C4-2B (cell line): ENCODE measurements around the gene SLIT3.

Experiments used
- H3K27ac ChIP-seq: fragments of 450-650 bp; 2 replicates; pipeline ENCODE4 v1.5.1; 2017
- ZFX ChIP-seq: fragments of 450-650 bp; IDR thresholded peaks from 2 replicates; pipeline ENCODE4 v1.6.1; 2017
- TF ChIP-seq, protein P1 (sequence below): fragments of 450-650 bp; conservative IDR thresholded peaks from 2 replicates; pipeline ENCODE4 v1.5.1; 2017; ENCODE audit warnings: mild to moderate bottlenecking

SLIT3 gene

DNA sequence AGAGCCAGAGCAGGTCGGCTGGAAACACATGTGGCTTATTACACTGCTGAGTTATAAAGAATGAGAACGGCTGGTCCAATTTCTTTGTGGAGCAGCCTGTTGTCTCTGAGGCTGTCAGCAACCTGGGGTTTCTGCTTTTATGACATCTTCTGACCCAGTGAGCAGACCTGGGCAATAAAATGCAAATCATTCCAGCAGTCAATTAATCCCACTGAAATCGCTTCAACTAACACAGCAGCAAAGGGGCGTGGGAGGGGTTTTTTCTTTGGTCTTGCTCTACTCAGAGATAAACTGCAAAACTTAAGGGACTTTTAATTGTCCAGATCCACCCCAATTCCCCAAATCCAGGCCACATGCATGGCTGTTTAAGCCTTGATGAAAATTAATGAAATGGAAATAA lies 215.7 kb downstream of the SLIT3 start:
- no peak overlapping the region for H3K27ac ChIP-seq
- TF ChIP-seq ZFX: no peak
- TF ChIP-seq, protein P1, sequence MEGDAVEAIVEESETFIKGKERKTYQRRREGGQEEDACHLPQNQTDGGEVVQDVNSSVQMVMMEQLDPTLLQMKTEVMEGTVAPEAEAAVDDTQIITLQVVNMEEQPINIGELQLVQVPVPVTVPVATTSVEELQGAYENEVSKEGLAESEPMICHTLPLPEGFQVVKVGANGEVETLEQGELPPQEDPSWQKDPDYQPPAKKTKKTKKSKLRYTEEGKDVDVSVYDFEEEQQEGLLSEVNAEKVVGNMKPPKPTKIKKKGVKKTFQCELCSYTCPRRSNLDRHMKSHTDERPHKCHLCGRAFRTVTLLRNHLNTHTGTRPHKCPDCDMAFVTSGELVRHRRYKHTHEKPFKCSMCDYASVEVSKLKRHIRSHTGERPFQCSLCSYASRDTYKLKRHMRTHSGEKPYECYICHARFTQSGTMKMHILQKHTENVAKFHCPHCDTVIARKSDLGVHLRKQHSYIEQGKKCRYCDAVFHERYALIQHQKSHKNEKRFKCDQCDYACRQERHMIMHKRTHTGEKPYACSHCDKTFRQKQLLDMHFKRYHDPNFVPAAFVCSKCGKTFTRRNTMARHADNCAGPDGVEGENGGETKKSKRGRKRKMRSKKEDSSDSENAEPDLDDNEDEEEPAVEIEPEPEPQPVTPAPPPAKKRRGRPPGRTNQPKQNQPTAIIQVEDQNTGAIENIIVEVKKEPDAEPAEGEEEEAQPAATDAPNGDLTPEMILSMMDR: no peak

DNA sequence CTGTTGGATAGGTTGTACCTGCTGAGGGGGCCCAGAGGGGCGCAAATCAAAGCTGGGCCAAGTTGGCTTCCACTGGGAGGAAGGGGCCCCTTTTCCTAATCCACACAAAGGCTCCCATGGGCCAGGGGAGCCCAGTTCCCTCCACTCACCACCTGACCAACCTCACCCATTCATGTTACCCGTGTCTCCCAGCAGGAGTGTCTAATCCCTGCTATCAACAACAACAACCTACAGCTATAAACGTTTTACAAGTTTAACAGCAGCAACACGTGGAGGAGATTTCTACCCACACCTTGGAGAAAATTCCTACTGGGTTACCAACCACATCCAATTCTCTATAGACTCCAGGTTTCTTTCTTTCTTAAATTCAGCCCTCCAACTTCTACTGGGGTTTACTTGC lies 216.2 kb downstream of the SLIT3 start:
- no peak overlapping the region for H3K27ac ChIP-seq
- TF ChIP-seq ZFX: no peak
- TF ChIP-seq, protein P1: no peak

DNA sequence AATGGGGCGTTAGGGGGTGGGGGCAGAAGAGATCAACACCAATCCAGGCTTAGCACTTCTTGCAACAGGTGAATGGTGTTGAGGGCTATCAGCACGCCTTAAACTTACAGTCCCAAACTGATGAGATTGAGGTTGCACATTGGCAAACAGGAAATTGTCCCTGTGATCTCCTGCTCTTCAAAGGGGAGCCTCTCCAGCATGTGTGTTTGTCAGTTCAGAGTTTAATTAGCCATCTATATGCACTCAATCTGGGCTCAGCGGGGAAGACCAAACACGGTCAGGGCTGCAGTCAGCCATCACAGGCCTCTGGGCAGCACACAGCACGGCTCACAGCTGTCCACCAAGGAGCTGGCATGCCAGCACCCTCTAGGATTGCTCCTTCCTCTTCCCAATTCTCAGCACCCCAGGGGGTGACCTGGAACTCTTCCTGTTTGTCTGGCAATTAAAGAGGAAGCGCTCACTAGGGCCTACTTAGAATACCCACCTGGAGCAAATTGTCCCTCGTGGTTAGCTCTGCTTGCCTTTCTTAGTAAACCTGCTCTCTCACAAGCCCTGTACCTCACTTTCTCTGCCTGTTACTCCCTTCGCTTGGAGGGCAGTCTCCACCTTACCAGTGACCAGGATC lies 217.4 kb downstream of the SLIT3 start:
- no peak for TF ChIP-seq ZFX
- TF ChIP-seq, protein P1: no peak
- H3K27ac ChIP-seq: no peak overlapping the region

DNA sequence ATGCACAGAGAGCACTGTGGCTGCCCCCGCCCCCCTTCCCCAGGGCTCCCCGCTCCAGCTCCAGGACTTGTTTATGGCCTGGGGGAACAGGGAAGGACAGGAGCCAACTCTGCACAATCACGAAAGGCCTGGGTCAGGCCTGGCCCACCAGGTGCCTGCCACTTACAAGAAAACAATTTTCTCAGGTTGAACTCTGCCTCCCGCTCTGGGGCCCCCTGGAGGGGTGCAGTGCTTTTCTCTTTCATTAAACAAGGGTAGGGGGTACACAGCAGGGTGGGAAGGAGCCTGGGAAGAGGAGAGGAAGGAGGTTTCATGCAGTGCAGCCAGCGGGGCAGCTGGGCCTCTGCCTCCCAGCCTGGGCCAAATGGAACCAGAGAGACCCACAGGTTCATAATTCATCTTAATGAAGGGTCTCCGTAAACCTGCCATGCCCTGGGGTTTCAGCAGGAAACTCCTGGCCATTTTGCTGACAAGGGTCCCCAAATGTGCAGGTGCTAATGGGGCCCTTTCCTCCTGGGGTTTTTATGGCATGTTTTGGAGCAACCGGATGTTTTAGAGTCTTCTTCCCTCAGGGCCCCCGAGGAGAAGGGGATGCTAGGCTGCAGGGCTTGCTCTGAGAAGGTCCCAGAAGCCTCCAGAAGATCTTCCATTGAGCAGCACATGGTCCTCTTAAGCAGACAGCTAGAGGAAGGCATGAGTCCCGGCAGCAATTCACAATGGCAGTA lies 219.8 kb downstream of the SLIT3 start:
- H3K27ac ChIP-seq: no peak overlapping the region
- TF ChIP-seq, protein P1: no peak
- no peak for TF ChIP-seq ZFX

DNA sequence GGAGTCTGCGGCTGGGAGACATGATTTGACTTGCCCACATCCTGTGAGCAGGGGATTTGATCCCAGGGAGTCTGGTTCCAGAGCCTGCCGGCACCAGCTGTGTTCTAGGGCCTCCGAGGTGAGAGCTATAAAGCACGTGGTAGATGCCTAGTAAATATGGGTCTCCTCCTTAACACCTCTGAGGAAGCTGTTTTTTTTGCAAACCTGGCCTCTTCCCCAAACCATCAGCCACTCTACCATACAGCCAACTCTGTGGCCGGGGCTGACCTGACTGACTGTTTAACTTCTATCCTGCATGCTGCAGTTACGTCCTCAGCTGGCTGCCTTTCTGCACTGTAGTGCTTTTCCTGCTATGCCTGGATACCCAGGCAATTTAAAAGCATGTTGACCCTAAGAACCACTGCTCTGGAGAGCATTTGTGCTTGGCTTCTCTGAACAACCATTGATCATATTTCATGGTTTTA lies 220.5 kb downstream of the SLIT3 start:
- H3K27ac ChIP-seq: no peak overlapping the region
- TF ChIP-seq, protein P1: no peak
- no peak for TF ChIP-seq ZFX

DNA sequence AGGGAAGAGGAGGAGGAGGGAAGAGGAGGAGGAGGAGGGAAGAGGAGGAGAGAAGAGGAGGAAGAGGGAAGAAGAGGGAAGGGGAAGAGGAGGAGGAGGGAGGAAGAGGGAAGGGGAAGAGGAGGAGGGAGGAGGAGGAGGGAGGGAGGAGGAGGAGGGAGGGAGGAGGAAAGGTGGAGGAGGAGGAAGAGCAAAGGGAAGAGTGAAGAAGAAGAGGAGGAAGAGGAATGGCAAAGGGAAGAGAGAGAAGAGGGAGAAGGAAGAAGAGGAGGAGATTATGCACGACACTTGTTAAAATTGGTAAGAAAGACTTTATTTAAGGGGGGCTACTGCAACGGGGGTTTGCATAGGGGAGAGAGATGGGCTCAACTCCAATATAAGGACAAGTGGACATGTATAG lies 221.2 kb downstream of the SLIT3 start:
- TF ChIP-seq, protein P1: no peak
- TF ChIP-seq ZFX: no peak
- H3K27ac ChIP-seq: no peak overlapping the region

DNA sequence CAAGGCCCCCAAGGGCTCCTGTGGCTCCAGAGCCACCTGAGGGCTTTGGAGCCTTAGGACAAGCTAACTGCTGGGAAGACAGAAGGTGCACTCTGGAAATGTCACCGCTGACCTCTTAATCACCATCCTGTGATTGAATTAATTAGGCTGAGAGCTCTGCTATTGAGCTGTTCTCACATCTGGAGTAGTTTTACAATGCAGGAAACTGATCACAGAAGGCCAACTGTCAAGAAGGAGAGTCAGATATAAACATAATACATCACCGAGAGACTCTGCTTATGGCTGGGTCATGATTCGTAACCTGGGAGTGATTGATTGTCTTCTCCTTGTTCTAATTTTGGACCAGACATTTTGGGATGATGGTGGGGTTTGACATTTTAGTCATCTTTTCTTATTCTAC lies 226.1 kb downstream of the SLIT3 start:
- no peak overlapping the region for H3K27ac ChIP-seq
- TF ChIP-seq, protein P1: no peak
- no peak for TF ChIP-seq ZFX
